Sigmoid colon (tissue), 7 donors: Measurements from ENCODE around the gene RAB1B. TPM values are rescaled to one million over a fixed set of nuclear protein-coding genes. Genes with fewer than 3 reads are reported as not detected.

Experiments used
- DNase-seq: peaks from one replicate; pipeline ENCODE4 v3.0.0-alpha.2; 2019
- H3K27ac ChIP-seq, 4 donors: fragments of 200-600 bp; sonication (generic); one replicate each; pipeline ENCODE4 v1.5.1; 2016 to 2019; ENCODE audit warnings: mild to moderate bottlenecking in 1 of 4
- H3K27me3 ChIP-seq, 3 donors: fragments of 200-600 bp; sonication (generic); one replicate each; pipeline ENCODE4 v1.5.1; 2019; ENCODE audit warnings: mild to moderate bottlenecking in 1 of 3
- H3K36me3 ChIP-seq, 4 donors: fragments of 200-600 bp; sonication (generic); one replicate each; pipeline ENCODE4 v1.5.1; 2016 to 2019
- H3K4me1 ChIP-seq, 4 donors: fragments of 200-600 bp; sonication (generic); one replicate each; pipeline ENCODE4 v1.5.1; 2017 to 2019
- H3K4me3 ChIP-seq, 4 donors: fragments of 200-600 bp; sonication (generic); one replicate each; pipeline ENCODE4 v1.5.1; 2017 to 2019; ENCODE audit warnings: mild to moderate bottlenecking in 2 of 4, moderate library complexity in 1 of 4
- H3K9me3 ChIP-seq, 4 donors: fragments of 200-600 bp in 3 of 4; sonication (generic) in 3 of 4; one replicate each; pipeline versions ENCODE4 v1.5.1 to v1.6.1; 2013 to 2019
- EP300 ChIP-seq, 4 donors: sonication (generic); formaldehyde crosslinking; IDR thresholded peaks; one replicate each; pipeline ENCODE4 v1.6.1; 2017; ENCODE audit warnings: antibody characterized with exemption in 4 of 4
- POLR2A ChIP-seq, 2 donors: fragments of 450-650 bp; IDR thresholded peaks; one replicate each; pipeline ENCODE4 v1.6.1; 2016; ENCODE audit warnings: antibody characterized with exemption in 2 of 2, mild to moderate bottlenecking in 2 of 2, moderate library complexity in 2 of 2
- POLR2AphosphoS5 ChIP-seq, 4 donors: sonication (generic); formaldehyde crosslinking; IDR thresholded peaks; one replicate each; pipeline ENCODE4 v1.6.1; 2017; ENCODE audit warnings: antibody characterized with exemption in 4 of 4
- WGBS, 2 donors: extraction: QIAGEN DNeasy Blood & Tissue Kit; methylation state at CpG; one replicate each; pipeline ENCODE4 v1.1.7; 2013; 5-methylcytosine and 5-hydroxymethylcytosine counted together
- intact Hi-C: fragments of 100-400 bp; cut with DNase I; formaldehyde crosslinking; loops from one replicate; pipeline ENCODE4 v1.15.1; 2023
- polyA plus RNA-seq, 3 donors: library from polyadenylated mRNA; stranded (reverse); fragments of 200-250 nt; gene quantifications; one replicate each; pipeline ENCODE4 v1.2.3, GENCODE V29; 2013
- total RNA-seq, 4 donors: library from RNA; depleted of rRNA; stranded (reverse); fragments of >200 nt; gene quantifications; one replicate each; pipeline ENCODE4 v1.1.0, GENCODE V29; 2016
- TF ChIP-seq, protein P1 (sequence below), 4 experiments: fragments of 450-650 bp in 3 of 4; fragments of 200-600 bp in 1 of 4; IDR thresholded peaks; one replicate each; pipeline ENCODE4 v1.5.1; 2016 to 2019; ENCODE audit warnings: antibody characterized with exemption in 4 of 4, mild to moderate bottlenecking in 3 of 4, moderate library complexity in 2 of 4
- donor health status: healthy with polysubstance abuse.
- donor health status: Bipolar disorder and iron deficiency.
- donor health status: healthy.

Gene RAB1B
- total and polyA plus RNA-seq, 7 donors = 65.4 to 286 (median 93.7) TPM

DNA sequence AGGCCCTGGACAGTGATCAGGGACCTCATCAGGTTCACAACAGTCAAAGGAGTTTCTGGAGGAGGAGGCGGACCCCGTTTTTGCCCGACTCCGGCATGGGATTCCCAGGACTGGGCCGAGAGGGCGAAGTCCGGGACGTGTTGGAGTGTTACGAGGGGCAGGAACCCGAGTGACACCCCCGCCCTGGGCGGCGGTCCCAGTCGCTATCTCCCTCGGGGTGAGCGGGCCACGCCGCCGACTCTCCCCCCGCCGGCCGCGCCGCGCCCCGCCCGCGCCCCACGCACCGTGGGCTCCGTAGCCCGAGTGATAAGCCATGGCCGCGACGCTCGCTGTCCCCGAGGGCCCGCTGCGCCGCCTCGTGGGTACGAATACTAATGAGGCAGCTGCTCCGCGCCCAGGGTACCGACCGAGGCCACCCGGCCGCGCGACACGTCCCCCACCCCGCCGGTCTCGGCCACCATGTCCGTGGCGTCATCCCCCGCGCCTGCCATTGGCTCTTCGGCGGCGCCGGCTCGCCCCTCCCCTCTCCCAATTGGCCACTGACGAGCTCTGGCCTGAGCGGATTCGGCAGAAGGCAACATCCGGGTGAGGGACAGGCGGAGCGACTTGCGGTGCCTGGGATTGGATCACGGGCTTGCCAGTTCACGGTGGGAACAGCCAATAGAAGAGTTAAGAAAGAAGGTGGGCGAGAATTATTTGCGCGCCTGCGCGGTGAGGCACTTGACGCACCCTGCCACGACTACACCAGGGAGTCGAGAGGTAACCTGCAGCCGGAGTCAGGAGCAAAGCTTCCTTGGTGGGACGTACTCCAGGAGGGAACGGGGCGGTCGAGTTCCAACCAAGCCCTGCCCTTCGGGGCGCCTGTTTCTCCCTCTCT, 20.5 kb downstream of the RAB1B start, which contains the start of gene YIF1A:
Gene YIF1A (minus strand): TSS at position 473 of the 877 bp plus-strand sequence. CDS start 158 bp downstream, at position 315.
- H3K36me3 ChIP-seq = peaks cover 0 to 8% (median 0%) of the 10 kb centered on the region in 4 donors
- TF ChIP-seq, protein P1, sequence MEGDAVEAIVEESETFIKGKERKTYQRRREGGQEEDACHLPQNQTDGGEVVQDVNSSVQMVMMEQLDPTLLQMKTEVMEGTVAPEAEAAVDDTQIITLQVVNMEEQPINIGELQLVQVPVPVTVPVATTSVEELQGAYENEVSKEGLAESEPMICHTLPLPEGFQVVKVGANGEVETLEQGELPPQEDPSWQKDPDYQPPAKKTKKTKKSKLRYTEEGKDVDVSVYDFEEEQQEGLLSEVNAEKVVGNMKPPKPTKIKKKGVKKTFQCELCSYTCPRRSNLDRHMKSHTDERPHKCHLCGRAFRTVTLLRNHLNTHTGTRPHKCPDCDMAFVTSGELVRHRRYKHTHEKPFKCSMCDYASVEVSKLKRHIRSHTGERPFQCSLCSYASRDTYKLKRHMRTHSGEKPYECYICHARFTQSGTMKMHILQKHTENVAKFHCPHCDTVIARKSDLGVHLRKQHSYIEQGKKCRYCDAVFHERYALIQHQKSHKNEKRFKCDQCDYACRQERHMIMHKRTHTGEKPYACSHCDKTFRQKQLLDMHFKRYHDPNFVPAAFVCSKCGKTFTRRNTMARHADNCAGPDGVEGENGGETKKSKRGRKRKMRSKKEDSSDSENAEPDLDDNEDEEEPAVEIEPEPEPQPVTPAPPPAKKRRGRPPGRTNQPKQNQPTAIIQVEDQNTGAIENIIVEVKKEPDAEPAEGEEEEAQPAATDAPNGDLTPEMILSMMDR (IDR thresholded peaks at IDR 0.05) = no peak
- peak; percentile 94 to 98 (median 98) for TF ChIP-seq POLR2AphosphoS5 (IDR thresholded peaks at IDR 0.05)
- no peak for TF ChIP-seq EP300 (IDR thresholded peaks at IDR 0.05)
- peak; percentile 74 to 81 for TF ChIP-seq POLR2A (IDR thresholded peaks at IDR 0.05)
- peak within 1 kb of the TSS; percentile 90 to 96 (median 94) for H3K27ac ChIP-seq
- H3K4me3 ChIP-seq = peak within 1 kb of the TSS; percentile 74 to 80 (median 77)
- H3K4me1 ChIP-seq = peaks cover 0 to 41% (median 32%) of the 10 kb centered on the region in 4 donors
- 0 to 1% methylated on average over 87 of the region's 87 CpGs for WGBS, 2 donors
- peaks cover 27 to 29% (median 29%) of the 10 kb centered on the region in 3 donors for H3K27me3 ChIP-seq
- DNase-seq = peak; percentile 100
- intact Hi-C loops = no loop called here
- H3K9me3 ChIP-seq = no peaks in the 10 kb centered on the region

- intact Hi-C loops = no loop called here
These were observed 21.3 kb downstream of the RAB1B start for GRCh38 chr11:66289548-66290329.

DNA sequence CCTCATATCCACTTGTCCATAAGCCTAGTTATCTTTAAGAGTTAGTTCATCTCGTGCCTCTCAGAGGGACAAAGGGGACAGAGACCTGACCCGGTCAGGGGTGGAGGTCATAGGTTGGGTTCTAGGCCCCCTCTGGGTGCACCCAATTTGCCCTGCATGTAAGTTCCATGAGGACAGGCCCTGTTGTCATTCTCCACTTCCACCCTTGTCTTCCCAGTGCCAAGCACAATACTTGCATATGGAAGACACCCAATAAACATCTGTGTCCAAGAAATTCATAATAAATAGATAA, 21.8 kb downstream of the RAB1B start:
- no peak overlapping the region for H3K4me3 ChIP-seq
- H3K36me3 ChIP-seq = no peaks in the 10 kb centered on the region
- DNase-seq = no peak
- intact Hi-C loops = no loop called here
- 62 to 76% methylated on average over 2 of the region's 2 CpGs for WGBS, 2 donors
- H3K27me3 ChIP-seq = peaks cover 28 to 43% (median 40%) of the 10 kb centered on the region in 3 donors
- TF ChIP-seq POLR2AphosphoS5 (IDR thresholded peaks at IDR 0.05) = no peak
- TF ChIP-seq, protein P1 (IDR thresholded peaks at IDR 0.05) = no peak
- no peak for TF ChIP-seq POLR2A (IDR thresholded peaks at IDR 0.05)
- no peak for TF ChIP-seq EP300 (IDR thresholded peaks at IDR 0.05)
- H3K27ac ChIP-seq = no peak overlapping the region
- no peaks in the 10 kb centered on the region for H3K9me3 ChIP-seq
- H3K4me1 ChIP-seq = peaks cover 0 to 41% (median 32%) of the 10 kb centered on the region in 4 donors

More at GRCh38 chr11:66289548-66290329, 21.3 kb downstream of the RAB1B start:
- no peak for TF ChIP-seq POLR2A (IDR thresholded peaks at IDR 0.05)
- TF ChIP-seq POLR2AphosphoS5 (IDR thresholded peaks at IDR 0.05) = no peak
- TF ChIP-seq, protein P1 (IDR thresholded peaks at IDR 0.05) = no peak
- TF ChIP-seq EP300 (IDR thresholded peaks at IDR 0.05) = no peak
- Histone ChIP-seq H3K9me3 (no peaks in the 10 kb centered on the region), H3K27ac (peak overlapping the region; percentile 86 to 96 (median 92)), H3K4me1 (peaks cover 0 to 41% (median 32%) of the 10 kb centered on the region in 4 donors), H3K27me3 (peaks cover 28 to 37% (median 37%) of the 10 kb centered on the region in 3 donors), H3K4me3 (peak overlapping the region; percentile 46 to 78 (median 75)), H3K36me3 (peaks cover 0 to 2% (median 0%) of the 10 kb centered on the region in 4 donors)
- no peak for DNase-seq
- WGBS, 2 donors = 8 to 11% methylated on average over 36 of the region's 36 CpGs

- 9 to 17% methylated on average over 16 of the region's 16 CpGs for WGBS, 2 donors
- peak overlapping the region in 3 of 4 donors; percentile 33 to 49 (median 44) for H3K4me3 ChIP-seq
- peaks cover 0 to 36% (median 31%) of the 10 kb centered on the region in 4 donors for H3K4me1 ChIP-seq
- intact Hi-C loops = no loop called here
- H3K27ac ChIP-seq = no peak overlapping the region
- no peak for TF ChIP-seq EP300 (IDR thresholded peaks at IDR 0.05)
- no peak for TF ChIP-seq POLR2A (IDR thresholded peaks at IDR 0.05)
- TF ChIP-seq, protein P1 (IDR thresholded peaks at IDR 0.05) = no peak
- TF ChIP-seq POLR2AphosphoS5 (IDR thresholded peaks at IDR 0.05) = no peak
- H3K27me3 ChIP-seq = peaks cover 28 to 53% (median 49%) of the 10 kb centered on the region in 3 donors
- H3K36me3 ChIP-seq = no peaks in the 10 kb centered on the region
- no peak for DNase-seq
- H3K9me3 ChIP-seq = no peaks in the 10 kb centered on the region
These were observed 22.9 kb downstream of the RAB1B start for GRCh38 chr11:66291303-66291705.
